H9 (cell line): ENCODE results near the gene ATP8A1. TPM values are rescaled to one million over a fixed set of nuclear protein-coding genes. Genes with fewer than 3 reads are reported as not detected.

Experiments used
- DNase-seq: peaks from one replicate; pipeline ENCODE4 v3.0.0-alpha.2; 2017
- H2AFZ ChIP-seq: one replicate; pipeline ENCODE4 v1.6.1; 2013; ENCODE audit warnings: mild to moderate bottlenecking, low read length, control low read depth, moderate library complexity
- H2AK5ac ChIP-seq: 2 replicates; pipeline ENCODE4 v1.6.1; 2013; ENCODE audit warnings: low read length, control low read depth, mixed read lengths; ENCODE audit not compliant: insufficient read length
- H2BK120ac ChIP-seq: one replicate; pipeline ENCODE4 v1.6.1; 2013; ENCODE audit warnings: low read depth, mild to moderate bottlenecking, low read length, control low read depth, inconsistent platforms; ENCODE audit not compliant: poor library complexity, severe bottlenecking
- H2BK12ac ChIP-seq: 2 replicates; pipeline ENCODE4 v1.6.1; 2013; ENCODE audit warnings: low read length, control low read depth, mixed read lengths, low read depth; ENCODE audit not compliant: insufficient read length
- H2BK15ac ChIP-seq: 2 replicates; pipeline ENCODE4 v1.6.1; 2013; ENCODE audit warnings: low read depth, low read length, control low read depth
- H2BK20ac ChIP-seq: one replicate; pipeline ENCODE4 v1.6.1; 2013; ENCODE audit warnings: low read depth, mild to moderate bottlenecking, low read length, control low read depth, inconsistent platforms; ENCODE audit not compliant: poor library complexity, severe bottlenecking
- H2BK5ac ChIP-seq: 2 replicates; pipeline ENCODE4 v1.6.1; 2013; ENCODE audit warnings: low read length, control low read depth, mixed read lengths; ENCODE audit not compliant: insufficient read length
- H3K14ac ChIP-seq: 2 replicates; pipeline ENCODE4 v1.6.1; 2013; ENCODE audit warnings: low read length, control low read depth; ENCODE audit not compliant: insufficient read depth
- H3K18ac ChIP-seq: 2 replicates; pipeline ENCODE4 v1.6.1; 2013; ENCODE audit warnings: low read depth, mild to moderate bottlenecking, mixed read lengths, low read length, control low read depth; ENCODE audit not compliant: insufficient read length
- H3K23ac ChIP-seq: 2 replicates; pipeline ENCODE4 v1.6.1; 2013; ENCODE audit warnings: low read length, control low read depth, mixed read lengths, low read depth; ENCODE audit not compliant: insufficient read length
- H3K23me2 ChIP-seq: 2 replicates; pipeline ENCODE4 v1.6.1; 2013; ENCODE audit warnings: low read depth, mild to moderate bottlenecking, mixed read lengths, low read length, control low read depth; ENCODE audit not compliant: insufficient read length, poor library complexity, severe bottlenecking
- H3K27ac ChIP-seq: 2 replicates; pipeline ENCODE4 v1.5.1; 2013; ENCODE audit warnings: low read length, control low read depth, mixed read lengths, low read depth; ENCODE audit not compliant: insufficient read length
- H3K27me3 ChIP-seq: 2 replicates; pipeline ENCODE4 v1.6.1; 2013; ENCODE audit warnings: low read length, control low read depth, inconsistent platforms; ENCODE audit not compliant: insufficient read depth
- H3K4ac ChIP-seq: 2 replicates; pipeline ENCODE4 v1.6.1; 2013; ENCODE audit warnings: low read depth, mild to moderate bottlenecking, control low read depth, inconsistent platforms, low read length, moderate library complexity
- H3K4me1 ChIP-seq: 2 replicates; pipeline ENCODE4 v1.6.1; 2013; ENCODE audit warnings: low read length, control low read depth, inconsistent platforms; ENCODE audit not compliant: insufficient read depth
- H3K4me2 ChIP-seq: 2 replicates; pipeline ENCODE4 v1.6.1; 2013; ENCODE audit warnings: low read length, control low read depth, mixed read lengths; ENCODE audit not compliant: insufficient read length, insufficient read depth
- H3K56ac ChIP-seq: 2 replicates; pipeline ENCODE4 v1.6.1; 2013; ENCODE audit warnings: low read depth, mild to moderate bottlenecking, mixed read lengths, low read length, control low read depth; ENCODE audit not compliant: insufficient read length
- H3K79me1 ChIP-seq: 2 replicates; pipeline ENCODE4 v1.6.1; 2013; ENCODE audit warnings: low read depth, mild to moderate bottlenecking, moderate library complexity, low read length, control low read depth, inconsistent platforms; ENCODE audit not compliant: insufficient read depth, poor library complexity, severe bottlenecking
- H3K79me2 ChIP-seq: 2 replicates; pipeline ENCODE4 v1.6.1; 2013; ENCODE audit warnings: low read length, control low read depth, inconsistent platforms; ENCODE audit not compliant: insufficient read depth
- H3K9ac ChIP-seq: 2 replicates; pipeline ENCODE4 v1.6.1; 2013; ENCODE audit warnings: low read length, control low read depth, mixed read lengths; ENCODE audit not compliant: insufficient read length; ENCODE audit errors: extremely low read depth
- H3K9me3 ChIP-seq: one replicate; pipeline ENCODE4 v1.6.1; 2013; ENCODE audit warnings: low read depth, low read length, inconsistent platforms; ENCODE audit not compliant: control insufficient read depth
- H3T11ph ChIP-seq: one replicate; pipeline ENCODE4 v1.6.1; 2013; ENCODE audit warnings: mild to moderate bottlenecking, low read length, control low read depth, inconsistent platforms
- H4K20me1 ChIP-seq: one replicate; pipeline ENCODE4 v1.6.1; 2013; ENCODE audit not compliant: control insufficient read depth, insufficient read length, insufficient read depth
- H4K5ac ChIP-seq: 2 replicates; pipeline ENCODE4 v1.6.1; 2013; ENCODE audit warnings: low read depth, mild to moderate bottlenecking, mixed read lengths, low read length, control low read depth; ENCODE audit not compliant: insufficient read length
- H4K8ac ChIP-seq: replicated peaks from 2 replicates; pipeline ENCODE4 v1.6.1; 2013; ENCODE audit warnings: low read length, control low read depth, mixed read lengths, low read depth; ENCODE audit not compliant: insufficient read length
- H4K91ac ChIP-seq: 2 replicates; pipeline ENCODE4 v1.6.1; 2013; ENCODE audit warnings: low read depth, mild to moderate bottlenecking, moderate library complexity, mixed read lengths, low read length, control low read depth; ENCODE audit not compliant: insufficient read length
- H3K27ac Mint-ChIP-seq, 3 experiments: 2 replicates in 2 of 3; 3 replicates in 1 of 3; pipeline ENCODE4 v1.8.0; 2020 to 2021; ENCODE audit warnings: mixed read lengths in 3 of 3, mild to moderate bottlenecking in 1 of 3, moderate library complexity in 1 of 3
- H3K27me3 Mint-ChIP-seq: 2 replicates; pipeline ENCODE4 v1.8.0; 2021; ENCODE audit warnings: low read depth, mild to moderate bottlenecking, moderate library complexity, mixed read lengths
- H3K36me3 Mint-ChIP-seq, 3 experiments: 2 replicates in 2 of 3; 3 replicates in 1 of 3; pipeline ENCODE4 v1.8.0; 2020 to 2021; ENCODE audit warnings: low read depth in 3 of 3, mixed read lengths in 3 of 3; ENCODE audit not compliant: insufficient read depth in 1 of 3
- H3K4me1 Mint-ChIP-seq, 2 experiments: 2 replicates each; pipeline ENCODE4 v1.8.0; 2020; ENCODE audit warnings: mixed read lengths in 2 of 2
- H3K4me3 Mint-ChIP-seq, 2 experiments: 2 replicates in 1 of 2; 3 replicates in 1 of 2; pipeline ENCODE4 v1.8.0; 2020 to 2021; ENCODE audit warnings: mild to moderate bottlenecking in 2 of 2, mixed read lengths in 2 of 2, moderate library complexity in 1 of 2
- H3K9me3 Mint-ChIP-seq, 2 experiments: 2 replicates in 1 of 2; 3 replicates in 1 of 2; pipeline ENCODE4 v1.8.0; 2020; ENCODE audit warnings: mild to moderate bottlenecking in 2 of 2, mixed read lengths in 2 of 2, moderate library complexity in 1 of 2
- CTCF ChIP-seq: fragments of 200-600 bp; sonication (generic); conservative IDR thresholded peaks from 3 replicates; pipeline ENCODE4 v1.8.0; 2021; ENCODE audit warnings: antibody characterized with exemption, mild to moderate bottlenecking
- WGBS: extraction: QIAGEN DNeasy Blood & Tissue Kit; methylation state at CpG from one replicate; pipeline ENCODE4 v1.1.7; 2013; ENCODE audit warnings: missing lambda C conversion rate, low lambda C conversion rate, mixed read lengths; ENCODE audit not compliant: insufficient read length; ENCODE audit errors: extremely low coverage; 5-methylcytosine and 5-hydroxymethylcytosine counted together
- total RNA-seq: library from RNA; stranded (reverse); gene quantifications from 2 replicates; pipeline ENCODE4 v1.2.1, GENCODE V29; 2021

ATP8A1 gene
- total RNA-seq, 1 experiment from 2014 or later = 5.1 TPM

- Histone ChIP-seq H2AFZ (no peak overlapping the region), H3K18ac (no peak overlapping the region), H3K23me2 (no peaks in the 10 kb centered on the region), H4K5ac (no peak overlapping the region), H3K9me3 (no peaks in the 10 kb centered on the region), H3K27me3 (no peaks in the 10 kb centered on the region), H3K79me2 (no peaks in the 10 kb centered on the region), H2BK120ac (no peak overlapping the region), H3K23ac (no peak overlapping the region), H4K8ac (no peak overlapping the region), H3T11ph (no peak overlapping the region), H3K4me2 (no peak overlapping the region), H3K4me1 (peaks cover 6% of the 10 kb centered on the region; the same call in 1 of the 2 replicates), H3K27ac (no peak overlapping the region), H4K91ac (no peak overlapping the region), H2BK5ac (no peak overlapping the region), H2BK15ac (no peak overlapping the region), H2BK12ac (no peak overlapping the region), H3K9ac (no peak overlapping the region), H3K79me1 (no peaks in the 10 kb centered on the region), H3K14ac (no peak overlapping the region), H3K56ac (no peak overlapping the region), H2AK5ac (no peak overlapping the region), H2BK20ac (no peak overlapping the region), H3K4ac (no peak overlapping the region), H4K20me1 (no peaks in the 10 kb centered on the region)
- WGBS = no CpG with 5 or more reads among the region's 1 CpG
- no peaks in the 10 kb centered on the region for H3K9me3 Mint-ChIP-seq
- TF ChIP-seq CTCF = no peak
- no peak overlapping the region for H3K27ac Mint-ChIP-seq
- no peaks in the 10 kb centered on the region for H3K27me3 Mint-ChIP-seq
- no peak overlapping the region for H3K4me3 Mint-ChIP-seq
- no peak for DNase-seq
- H3K4me1 Mint-ChIP-seq = peaks cover 45 to 50% of the 10 kb centered on the region in 2 experiments
- peaks cover 0 to 2% (median 0%) of the 10 kb centered on the region in 3 experiments; a peak in 1 of 7 replicates for H3K36me3 Mint-ChIP-seq
Measured at GRCh38 chr4:42480717-42481116, 176.2 kb downstream of the ATP8A1 start.
